Erythroblast (primary cell): ENCODE results near the gene FGF16.
"Not testable (repeated sequence)": the region's sequence is repeated elsewhere in the genome, so short reads cannot be mapped to it uniquely, and the experiment has no call there.

Experiments used
- DNase-seq, 2 experiments: peaks; one replicate each; lab custom pipeline; 2025; lab: John Stamatoyannopoulos, UW
- GATA1 ChIP-seq: IDR thresholded peaks from 2 replicates; pipeline ENCODE4 v1.6.1; 2011; ENCODE audit warnings: low read depth, mild to moderate bottlenecking, control low read depth, low read length, moderate library complexity
- POLR2A ChIP-seq: IDR thresholded peaks from 2 replicates; pipeline ENCODE4 v1.6.1; 2011; ENCODE audit warnings: mild to moderate bottlenecking, low read length

The FGF16 gene

GRCh38 chrX:77446908-77447652, at the start of gene FGF16:
Gene FGF16 (plus strand): TSS chrX:77447389. CDS start chrX:77447675, 286 bp downstream.
- DNase-seq, result peak; percentile 41 to 42
- TF ChIP-seq GATA1 (no peak), POLR2A (no peak)

GRCh38 chrX:77398330-77398954, 48.7 kb upstream of the FGF16 start:
- no peak for DNase-seq
- TF ChIP-seq POLR2A (no peak), GATA1 (no peak)

GRCh38 chrX:77404419-77404818, 42.8 kb upstream of the FGF16 start:
- no peak for TF ChIP-seq POLR2A
- no peak for TF ChIP-seq GATA1
- DNase-seq, result no peak

- DNase-seq, result not testable (repeated sequence)
Observed at GRCh38 chrX:77407821-77408220, 39.4 kb upstream of the FGF16 start.

GRCh38 chrX:77412631-77413030, 34.6 kb upstream of the FGF16 start:
- TF ChIP-seq POLR2A (no peak), GATA1 (no peak)
- no peak for DNase-seq

GRCh38 chrX:77415161-77415560, 32.0 kb upstream of the FGF16 start:
- TF ChIP-seq GATA1, result no peak
- TF ChIP-seq POLR2A, result no peak
- DNase-seq, result no peak

GRCh38 chrX:77415882-77416281, 31.3 kb upstream of the FGF16 start:
- TF ChIP-seq GATA1 (no peak), POLR2A (no peak)
- no peak for DNase-seq

GRCh38 chrX:77422891-77423648, 24.1 kb upstream of the FGF16 start:
- DNase-seq, result no peak
- TF ChIP-seq POLR2A, result no peak

GRCh38 chrX:77426811-77427210, 20.4 kb upstream of the FGF16 start:
- DNase-seq, result no peak
- TF ChIP-seq GATA1, result no peak
- no peak for TF ChIP-seq POLR2A

- DNase-seq, result no peak
- TF ChIP-seq GATA1 (no peak), POLR2A (no peak)
Observed at GRCh38 chrX:77427611-77428010, 19.6 kb upstream of the FGF16 start.

- DNase-seq, result no peak
- TF ChIP-seq POLR2A, result no peak
- TF ChIP-seq GATA1, result no peak
Observed at GRCh38 chrX:77428551-77428950, 18.6 kb upstream of the FGF16 start.

GRCh38 chrX:77431227-77431626, 16.0 kb upstream of the FGF16 start:
- peak; percentile 47 to 79 for DNase-seq
- TF ChIP-seq POLR2A, result no peak
- no peak for TF ChIP-seq GATA1

- DNase-seq, result no peak
- TF ChIP-seq POLR2A (no peak), GATA1 (no peak)
Observed at GRCh38 chrX:77433001-77433400, 14.2 kb upstream of the FGF16 start.

- no peak for DNase-seq
Observed at GRCh38 chrX:77434962-77435361, 12.2 kb upstream of the FGF16 start.

More at GRCh38 chrX:77434962-77435361, 12.2 kb upstream of the FGF16 start:
- TF ChIP-seq POLR2A (no peak), GATA1 (no peak)
